HEK293 (cell line): ENCODE data around the gene MON1B.
A peak's percentile ranks its signal among the peaks of the same experiment; 100 is the strongest.

Experiments used
- CTCF ChIA-PET: fragments of 350-600 bp; formaldehyde crosslinking; extraction: SDS; loops from one replicate; lab custom pipeline; 2021; ENCODE audit warnings: antibody characterized with exemption; lab: Yijun Ruan, JAX
- POLR2A ChIA-PET: fragments of 300-600 bp; formaldehyde crosslinking; extraction: SDS; loops from one replicate; lab custom pipeline; 2020; ENCODE audit warnings: antibody characterized with exemption, inconsistent platforms; lab: Yijun Ruan, JAX
- H3K27ac ChIP-seq: fragments of 200-500 bp; sonication (Bioruptor generic); 2 replicates; pipeline ENCODE4 v1.5.1; 2014; ENCODE audit warnings: low read depth, low read length, control low read depth, inconsistent platforms; ENCODE audit errors: extremely low read depth
- H3K36me3 ChIP-seq, 2 experiments: fragments of 200-500 bp in 1 of 2; sonication (Bioruptor generic) in 1 of 2; 1 replicate in 1 of 2; 2 replicates in 1 of 2; pipeline ENCODE4 v1.5.1; 2014 to 2017; ENCODE audit warnings: inconsistent platforms in 2 of 2, low read length in 2 of 2; ENCODE audit not compliant: control insufficient read depth in 2 of 2, insufficient read depth in 1 of 2
- H3K4me1 ChIP-seq: fragments of 200-500 bp; sonication (Bioruptor generic); 2 replicates; pipeline ENCODE4 v1.5.1; 2014; ENCODE audit warnings: mild to moderate bottlenecking, low read length, inconsistent platforms; ENCODE audit not compliant: control insufficient read depth, insufficient read depth
- H3K4me3 ChIP-seq: 2 replicates; pipeline ENCODE4 v1.5.1; 2011; ENCODE audit warnings: low read depth, mild to moderate bottlenecking, control low read depth, low read length, moderate library complexity
- H3K9me3 ChIP-seq: fragments of 200-500 bp; sonication (Bioruptor generic); 2 replicates; pipeline ENCODE4 v1.5.1; 2014; ENCODE audit warnings: low read depth, low read length, inconsistent platforms; ENCODE audit not compliant: control insufficient read depth, insufficient read depth
- CTCF ChIP-seq: fragments of 450-650 bp; formaldehyde crosslinking; IDR thresholded peaks from 2 replicates; pipeline ENCODE4 v1.5.1; 2016; ENCODE audit warnings: missing biosample characterization, missing genetic modification characterization
- HOXD13 ChIP-seq: sonication (generic); formaldehyde crosslinking; IDR thresholded peaks from 2 replicates; pipeline ENCODE4 v1.8.0; 2022; ENCODE audit warnings: missing genetic modification reagents, borderline replicate concordance
- INSM2 ChIP-seq: fragments of 450-650 bp; formaldehyde crosslinking; IDR thresholded peaks from 2 replicates; pipeline ENCODE4 v1.5.1; 2016; ENCODE audit warnings: missing biosample characterization, missing genetic modification characterization
- OVOL3 ChIP-seq: fragments of 450-650 bp; formaldehyde crosslinking; IDR thresholded peaks from 2 replicates; pipeline ENCODE4 v1.5.1; 2016; ENCODE audit warnings: missing biosample characterization, missing genetic modification characterization
- PRDM6 ChIP-seq: fragments of 450-650 bp; formaldehyde crosslinking; IDR thresholded peaks from 2 replicates; pipeline ENCODE4 v1.5.1; 2017; ENCODE audit warnings: missing biosample characterization, missing genetic modification characterization
- SP7 ChIP-seq: fragments of 450-650 bp; formaldehyde crosslinking; IDR thresholded peaks from 2 replicates; pipeline ENCODE4 v1.5.1; 2016; ENCODE audit warnings: missing biosample characterization, missing genetic modification characterization
- ZBTB1 ChIP-seq: fragments of 450-650 bp; formaldehyde crosslinking; IDR thresholded peaks from 2 replicates; pipeline ENCODE4 v1.5.1; 2016; ENCODE audit warnings: missing biosample characterization, missing genetic modification characterization
- ZBTB48 ChIP-seq: fragments of 450-650 bp; formaldehyde crosslinking; IDR thresholded peaks from 2 replicates; pipeline ENCODE4 v1.5.1; 2016; ENCODE audit warnings: missing biosample characterization, missing genetic modification characterization
- ZEB2 ChIP-seq: fragments of 450-650 bp; formaldehyde crosslinking; IDR thresholded peaks from 2 replicates; pipeline ENCODE4 v1.5.1; 2016; ENCODE audit warnings: missing biosample characterization, missing genetic modification characterization
- ZNF133 ChIP-seq: fragments of 450-650 bp; formaldehyde crosslinking; IDR thresholded peaks from 2 replicates; pipeline ENCODE4 v1.5.1; 2016; ENCODE audit warnings: missing biosample characterization, missing genetic modification characterization
- ZNF211 ChIP-seq: fragments of 450-650 bp; formaldehyde crosslinking; IDR thresholded peaks from 2 replicates; pipeline ENCODE4 v1.5.1; 2016; ENCODE audit warnings: low read depth, missing biosample characterization, missing genetic modification characterization
- ZNF416 ChIP-seq: fragments of 450-650 bp; formaldehyde crosslinking; IDR thresholded peaks from 2 replicates; pipeline ENCODE4 v1.5.1; 2016; ENCODE audit warnings: missing biosample characterization, missing genetic modification characterization
- ZNF521 ChIP-seq: fragments of 450-650 bp; formaldehyde crosslinking; IDR thresholded peaks from 2 replicates; pipeline ENCODE4 v1.5.1; 2017; ENCODE audit warnings: missing biosample characterization, mild to moderate bottlenecking, missing genetic modification characterization
- ZNF624 ChIP-seq: fragments of 450-650 bp; formaldehyde crosslinking; IDR thresholded peaks from 2 replicates; pipeline ENCODE4 v1.5.1; 2017; ENCODE audit warnings: missing biosample characterization, missing genetic modification characterization
- ZNF654 ChIP-seq: fragments of 450-650 bp; formaldehyde crosslinking; IDR thresholded peaks from 2 replicates; pipeline ENCODE4 v1.5.1; 2016; ENCODE audit warnings: low read depth, missing biosample characterization, missing genetic modification characterization
- TF ChIP-seq, protein P1 (sequence below): fragments of 450-650 bp; formaldehyde crosslinking; IDR thresholded peaks from 2 replicates; pipeline ENCODE4 v1.5.1; 2016; ENCODE audit warnings: missing biosample characterization, missing genetic modification characterization
- TF ChIP-seq, protein P2 (sequence below): fragments of 450-650 bp; formaldehyde crosslinking; IDR thresholded peaks from 2 replicates; pipeline ENCODE4 v1.5.1; 2017; ENCODE audit warnings: missing biosample characterization, missing genetic modification characterization
- TF ChIP-seq, protein P3 (sequence below): fragments of 450-650 bp; formaldehyde crosslinking; IDR thresholded peaks from 2 replicates; pipeline ENCODE4 v1.5.1; 2016; ENCODE audit warnings: missing biosample characterization, missing genetic modification characterization
- TF ChIP-seq, protein P4 (sequence below): fragments of 450-650 bp; formaldehyde crosslinking; IDR thresholded peaks from 2 replicates; pipeline ENCODE4 v1.5.1; 2016; ENCODE audit warnings: missing biosample characterization, missing genetic modification characterization

Gene MON1B

GRCh38 chr16:77171745-77172635, 19.0 kb upstream of the MON1B start:
- no peak overlapping the region for H3K27ac ChIP-seq
- H3K4me1 ChIP-seq, result no peaks in the 10 kb centered on the region
- 0 out of 2 replicates have a peak, but pooled peaks have one; percentile 20 for TF ChIP-seq CTCF
- TF ChIP-seq ZBTB1 (tag by site-specific recombination), result no peak
- no peak for TF ChIP-seq ZNF211 (tag by site-specific recombination)
- TF ChIP-seq ZNF654 (tag by site-specific recombination), result peak; percentile 83
- no peak for TF ChIP-seq OVOL3
- TF ChIP-seq ZEB2 (tag by site-specific recombination), result no peak
- TF ChIP-seq, protein P1, sequence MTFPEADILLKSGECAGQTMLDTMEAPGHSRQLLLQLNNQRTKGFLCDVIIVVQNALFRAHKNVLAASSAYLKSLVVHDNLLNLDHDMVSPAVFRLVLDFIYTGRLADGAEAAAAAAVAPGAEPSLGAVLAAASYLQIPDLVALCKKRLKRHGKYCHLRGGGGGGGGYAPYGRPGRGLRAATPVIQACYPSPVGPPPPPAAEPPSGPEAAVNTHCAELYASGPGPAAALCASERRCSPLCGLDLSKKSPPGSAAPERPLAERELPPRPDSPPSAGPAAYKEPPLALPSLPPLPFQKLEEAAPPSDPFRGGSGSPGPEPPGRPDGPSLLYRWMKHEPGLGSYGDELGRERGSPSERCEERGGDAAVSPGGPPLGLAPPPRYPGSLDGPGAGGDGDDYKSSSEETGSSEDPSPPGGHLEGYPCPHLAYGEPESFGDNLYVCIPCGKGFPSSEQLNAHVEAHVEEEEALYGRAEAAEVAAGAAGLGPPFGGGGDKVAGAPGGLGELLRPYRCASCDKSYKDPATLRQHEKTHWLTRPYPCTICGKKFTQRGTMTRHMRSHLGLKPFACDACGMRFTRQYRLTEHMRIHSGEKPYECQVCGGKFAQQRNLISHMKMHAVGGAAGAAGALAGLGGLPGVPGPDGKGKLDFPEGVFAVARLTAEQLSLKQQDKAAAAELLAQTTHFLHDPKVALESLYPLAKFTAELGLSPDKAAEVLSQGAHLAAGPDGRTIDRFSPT (tag by site-specific recombination), result no peak
- H3K9me3 ChIP-seq, result no peaks in the 10 kb centered on the region
- ChIA-PET POLR2A (no interaction called here), CTCF (interaction anchor here (0.6 to 4.1 kb wide), 28 partner anchors 11 to 1867 kb away, joined by 3 to 30 read pairs (median 3); no protein-coding TSS in a partner anchor)
- H3K36me3 ChIP-seq, result no peaks in the 10 kb centered on the region
- H3K4me3 ChIP-seq, result no peak overlapping the region

DNA sequence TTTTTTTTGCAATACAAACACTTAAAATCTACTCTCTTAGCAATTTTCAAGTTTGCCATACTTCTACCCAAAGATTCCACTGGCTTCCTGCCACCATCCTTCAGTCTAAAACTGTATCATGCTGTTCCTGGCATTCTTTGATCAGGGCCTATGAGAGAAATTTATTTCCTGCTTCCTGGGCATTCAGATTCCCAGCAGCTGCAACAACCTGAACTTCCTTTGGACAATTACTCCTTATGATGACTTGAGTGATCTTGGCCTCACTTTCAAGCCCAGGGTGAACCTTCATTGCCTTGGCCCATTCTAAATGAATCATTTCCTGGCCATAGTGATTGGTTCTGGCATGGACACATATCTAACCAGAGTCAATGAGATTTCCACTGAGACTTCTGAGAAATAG, 18.0 kb upstream of the MON1B start:
- Histone ChIP-seq H3K4me1 (no peaks in the 10 kb centered on the region), H3K9me3 (no peaks in the 10 kb centered on the region), H3K27ac (no peak overlapping the region), H3K4me3 (no peak overlapping the region), H3K36me3 (no peaks in the 10 kb centered on the region)
- CTCF ChIA-PET, result interaction anchor here (0.6 to 1.1 kb wide), 3 partner anchors 129 to 520 kb away, joined by 3 to 4 read pairs (median 3); no protein-coding TSS in a partner anchor
- POLR2A ChIA-PET, result no interaction called here
- TF ChIP-seq ZBTB48, result no peak
- no peak for TF ChIP-seq ZNF133
- no peak for TF ChIP-seq ZNF624 (tag by site-specific recombination)
- TF ChIP-seq HOXD13 (CRISPR knock-in tag), result no peak
- TF ChIP-seq ZNF416 (tag by site-specific recombination), result no peak
- TF ChIP-seq, protein P2, sequence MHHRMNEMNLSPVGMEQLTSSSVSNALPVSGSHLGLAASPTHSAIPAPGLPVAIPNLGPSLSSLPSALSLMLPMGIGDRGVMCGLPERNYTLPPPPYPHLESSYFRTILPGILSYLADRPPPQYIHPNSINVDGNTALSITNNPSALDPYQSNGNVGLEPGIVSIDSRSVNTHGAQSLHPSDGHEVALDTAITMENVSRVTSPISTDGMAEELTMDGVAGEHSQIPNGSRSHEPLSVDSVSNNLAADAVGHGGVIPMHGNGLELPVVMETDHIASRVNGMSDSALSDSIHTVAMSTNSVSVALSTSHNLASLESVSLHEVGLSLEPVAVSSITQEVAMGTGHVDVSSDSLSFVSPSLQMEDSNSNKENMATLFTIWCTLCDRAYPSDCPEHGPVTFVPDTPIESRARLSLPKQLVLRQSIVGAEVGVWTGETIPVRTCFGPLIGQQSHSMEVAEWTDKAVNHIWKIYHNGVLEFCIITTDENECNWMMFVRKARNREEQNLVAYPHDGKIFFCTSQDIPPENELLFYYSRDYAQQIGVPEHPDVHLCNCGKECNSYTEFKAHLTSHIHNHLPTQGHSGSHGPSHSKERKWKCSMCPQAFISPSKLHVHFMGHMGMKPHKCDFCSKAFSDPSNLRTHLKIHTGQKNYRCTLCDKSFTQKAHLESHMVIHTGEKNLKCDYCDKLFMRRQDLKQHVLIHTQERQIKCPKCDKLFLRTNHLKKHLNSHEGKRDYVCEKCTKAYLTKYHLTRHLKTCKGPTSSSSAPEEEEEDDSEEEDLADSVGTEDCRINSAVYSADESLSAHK, result no peak
- TF ChIP-seq ZNF521 (tag by site-specific recombination), result no peak
- TF ChIP-seq, protein P3, sequence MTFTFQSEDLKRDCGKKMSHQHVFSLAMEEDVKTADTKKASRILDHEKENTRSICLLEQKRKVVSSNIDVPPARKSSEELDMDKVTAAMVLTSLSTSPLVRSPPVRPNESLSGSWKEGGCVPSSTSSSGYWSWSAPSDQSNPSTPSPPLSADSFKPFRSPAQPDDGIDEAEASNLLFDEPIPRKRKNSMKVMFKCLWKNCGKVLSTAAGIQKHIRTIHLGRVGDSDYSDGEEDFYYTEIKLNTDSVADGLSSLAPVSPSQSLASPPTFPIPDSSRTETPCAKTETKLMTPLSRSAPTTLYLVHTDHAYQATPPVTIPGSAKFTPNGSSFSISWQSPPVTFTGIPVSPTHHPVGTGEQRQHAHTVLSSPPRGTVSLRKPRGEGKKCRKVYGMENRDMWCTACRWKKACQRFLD, result no peak
- TF ChIP-seq, protein P4, sequence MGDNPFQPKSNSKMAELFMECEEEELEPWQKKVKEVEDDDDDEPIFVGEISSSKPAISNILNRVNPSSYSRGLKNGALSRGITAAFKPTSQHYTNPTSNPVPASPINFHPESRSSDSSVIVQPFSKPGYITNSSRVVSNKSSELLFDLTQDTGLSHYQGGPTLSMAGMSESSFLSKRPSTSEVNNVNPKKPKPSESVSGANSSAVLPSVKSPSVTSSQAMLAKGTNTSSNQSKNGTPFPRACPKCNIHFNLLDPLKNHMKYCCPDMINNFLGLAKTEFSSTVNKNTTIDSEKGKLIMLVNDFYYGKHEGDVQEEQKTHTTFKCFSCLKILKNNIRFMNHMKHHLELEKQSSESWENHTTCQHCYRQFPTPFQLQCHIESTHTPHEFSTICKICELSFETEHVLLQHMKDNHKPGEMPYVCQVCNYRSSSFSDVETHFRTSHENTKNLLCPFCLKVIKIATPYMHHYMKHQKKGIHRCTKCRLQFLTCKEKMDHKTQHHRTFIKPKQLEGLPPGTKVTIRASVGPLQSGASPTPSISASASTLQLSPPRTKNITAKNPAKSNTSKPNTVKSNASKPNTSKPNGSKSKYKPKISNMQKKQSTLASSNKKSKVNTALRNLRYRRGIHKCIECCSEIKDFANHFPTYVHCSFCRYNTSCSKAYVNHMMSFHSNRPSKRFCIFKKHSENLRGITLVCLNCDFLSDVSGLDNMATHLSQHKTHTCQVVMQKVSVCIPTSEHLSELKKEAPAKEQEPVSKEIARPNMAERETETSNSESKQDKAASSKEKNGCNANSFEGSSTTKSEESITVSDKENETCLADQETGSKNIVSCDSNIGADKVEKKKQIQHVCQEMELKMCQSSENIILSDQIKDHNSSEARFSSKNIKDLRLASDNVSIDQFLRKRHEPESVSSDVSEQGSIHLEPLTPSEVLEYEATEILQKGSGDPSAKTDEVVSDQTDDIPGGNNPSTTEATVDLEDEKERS (tag by site-specific recombination), result no peak
- TF ChIP-seq INSM2 (tag by site-specific recombination), result no peak
- TF ChIP-seq PRDM6 (tag by site-specific recombination), result no peak
- TF ChIP-seq SP7 (tag by site-specific recombination), result no peak
